ENCODE measurements around the gene CNN1. TPM values are rescaled to one million over a fixed set of nuclear protein-coding genes. Genes with fewer than 3 reads are reported as not detected.

Gene CNN1
- total RNA-seq, 2 experiments from 2014 or later, result not detected

DNA sequence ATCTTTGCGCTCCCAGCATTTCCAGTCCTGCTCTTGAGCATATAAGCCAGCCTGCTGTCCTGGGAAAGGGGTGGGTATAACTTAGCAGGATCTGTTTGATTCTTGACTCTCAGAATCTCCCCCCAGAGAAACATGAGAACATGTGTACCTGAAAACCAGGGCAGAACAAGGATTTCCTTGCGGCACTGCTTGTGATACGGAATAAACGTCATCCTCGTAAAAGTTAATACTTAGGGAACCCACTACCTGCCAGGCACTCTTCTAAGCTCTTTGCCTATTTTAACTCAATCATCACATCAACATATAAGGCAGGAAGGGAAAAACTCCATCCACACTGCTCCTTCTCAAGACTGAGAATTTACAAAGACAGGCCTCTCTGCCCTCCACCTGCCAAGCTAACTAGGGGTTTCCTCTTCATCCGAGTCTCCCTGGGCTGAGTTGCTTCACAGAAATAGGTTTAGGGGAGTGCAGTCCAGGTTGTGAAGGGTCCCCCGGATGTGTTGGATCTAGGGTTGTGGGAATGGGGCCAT, 34.1 kb upstream of the CNN1 start:
- Mint-ChIP-seq H3K4me1 (ENCODE audit: low read depth) (peaks cover 12% of the 10 kb centered on the region), H3K9me3 (no peaks in the 10 kb centered on the region), H3K27ac (peak overlapping the region; percentile 87), H3K36me3 (ENCODE audit: low read depth) (peaks cover 20% of the 10 kb centered on the region), H3K4me3 (peak overlapping the region; percentile 86), H3K27me3 (no peaks in the 10 kb centered on the region)
- DNase-seq (no peak), ATAC-seq (no peak)
- ChIA-PET POLR2A (interaction anchor here (1.0 kb wide), 1 partner anchor 17 kb away, joined by 3 read pairs; no protein-coding TSS in a partner anchor), CTCF (interaction anchor here (0.9 kb wide), 1 partner anchor 22 kb away, joined by 3 read pairs; no protein-coding TSS in a partner anchor)
- intact Hi-C loops (cut with micrococcal nuclease), result no loop called here
- TF ChIP-seq, protein P1, sequence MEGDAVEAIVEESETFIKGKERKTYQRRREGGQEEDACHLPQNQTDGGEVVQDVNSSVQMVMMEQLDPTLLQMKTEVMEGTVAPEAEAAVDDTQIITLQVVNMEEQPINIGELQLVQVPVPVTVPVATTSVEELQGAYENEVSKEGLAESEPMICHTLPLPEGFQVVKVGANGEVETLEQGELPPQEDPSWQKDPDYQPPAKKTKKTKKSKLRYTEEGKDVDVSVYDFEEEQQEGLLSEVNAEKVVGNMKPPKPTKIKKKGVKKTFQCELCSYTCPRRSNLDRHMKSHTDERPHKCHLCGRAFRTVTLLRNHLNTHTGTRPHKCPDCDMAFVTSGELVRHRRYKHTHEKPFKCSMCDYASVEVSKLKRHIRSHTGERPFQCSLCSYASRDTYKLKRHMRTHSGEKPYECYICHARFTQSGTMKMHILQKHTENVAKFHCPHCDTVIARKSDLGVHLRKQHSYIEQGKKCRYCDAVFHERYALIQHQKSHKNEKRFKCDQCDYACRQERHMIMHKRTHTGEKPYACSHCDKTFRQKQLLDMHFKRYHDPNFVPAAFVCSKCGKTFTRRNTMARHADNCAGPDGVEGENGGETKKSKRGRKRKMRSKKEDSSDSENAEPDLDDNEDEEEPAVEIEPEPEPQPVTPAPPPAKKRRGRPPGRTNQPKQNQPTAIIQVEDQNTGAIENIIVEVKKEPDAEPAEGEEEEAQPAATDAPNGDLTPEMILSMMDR (IDR thresholded peaks at IDR 0.05), result no peak

DNA sequence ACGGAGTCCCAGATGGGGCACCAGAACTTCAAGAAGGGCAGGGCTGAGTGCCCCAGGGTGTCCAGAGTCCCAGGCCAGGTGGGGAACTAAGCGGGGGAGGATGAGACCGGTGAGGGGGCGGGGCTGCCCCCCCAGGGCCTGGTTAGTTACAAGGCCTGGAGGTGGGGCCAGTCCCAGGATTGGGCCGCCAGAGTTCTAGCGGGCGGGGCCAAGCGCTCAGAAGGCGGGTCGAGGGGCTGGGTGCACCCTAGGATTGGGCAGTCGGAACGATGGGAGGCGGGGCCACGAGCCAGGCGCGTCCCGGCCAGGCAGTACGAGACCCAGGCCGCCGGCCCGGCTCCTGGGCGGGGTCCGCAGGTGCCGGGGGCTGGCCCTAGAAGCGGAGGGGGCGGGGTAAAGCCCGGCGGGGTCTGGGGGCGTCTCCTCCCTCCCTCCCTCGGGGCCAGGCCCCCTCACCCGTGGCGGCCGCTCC, 33.6 kb upstream of the CNN1 start:
- H3K4me3 Mint-ChIP-seq, result peak overlapping the region; percentile 86
- intact Hi-C loops (cut with micrococcal nuclease), result no loop called here
- ChIA-PET CTCF (interaction anchor here (0.9 kb wide), 1 partner anchor 23 kb away, joined by 3 read pairs; no protein-coding TSS in a partner anchor), POLR2A (interaction anchor here (0.6 to 1.0 kb wide), 2 partner anchors 17 to 239 kb away, joined by 3 to 4 read pairs; no protein-coding TSS in a partner anchor)
- TF ChIP-seq, protein P1 (IDR thresholded peaks at IDR 0.05), result no peak
- peak overlapping the region; percentile 87 for H3K27ac Mint-ChIP-seq
- peaks cover 17% of the 10 kb centered on the region for H3K36me3 Mint-ChIP-seq (ENCODE audit: low read depth)
- H3K27me3 Mint-ChIP-seq, result no peaks in the 10 kb centered on the region
- ATAC-seq (peak; percentile 95), DNase-seq (peak; percentile 98)
- no peaks in the 10 kb centered on the region for H3K9me3 Mint-ChIP-seq
- H3K4me1 Mint-ChIP-seq (ENCODE audit: low read depth), result peaks cover 12% of the 10 kb centered on the region

DNA sequence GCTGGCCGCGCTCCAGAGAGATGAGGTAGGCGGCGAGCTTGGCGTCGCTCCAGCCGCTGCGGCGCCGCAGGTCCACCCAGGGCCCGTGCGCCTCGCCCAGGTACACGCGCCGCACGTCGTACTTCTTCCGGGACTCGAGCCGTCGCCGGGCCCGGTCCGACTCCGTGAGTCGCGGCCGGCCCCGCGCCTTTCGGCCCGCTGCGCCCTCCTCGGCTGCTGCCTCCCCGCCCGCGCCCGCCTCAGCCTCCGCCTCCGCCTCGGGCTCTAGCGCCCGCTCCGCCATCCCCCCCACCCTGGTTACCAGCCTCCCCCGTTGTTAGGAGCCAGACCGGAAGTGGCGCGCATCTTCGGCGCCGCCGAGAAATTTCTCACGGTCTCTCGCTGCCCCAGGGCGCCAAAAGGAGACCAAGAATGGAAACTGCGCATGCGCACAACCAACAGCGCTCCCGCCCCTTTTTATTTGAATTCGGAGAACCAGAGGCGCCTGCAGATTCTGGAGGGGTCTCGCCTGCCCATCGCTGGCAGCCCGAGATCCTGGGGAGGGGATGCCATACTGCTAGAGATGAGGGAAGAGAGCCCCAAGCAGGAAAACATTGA, 33.0 kb upstream of the CNN1 start, which contains the start of gene ZNF653:
ZNF653 (minus strand) TSS at position 336 of the 597 bp plus-strand sequence; CDS start at position 283, 53 bp downstream.
- TF ChIP-seq, protein P1 (IDR thresholded peaks at IDR 0.05), result no peak
- H3K27me3 Mint-ChIP-seq, result no peaks in the 10 kb centered on the region
- peaks cover 17% of the 10 kb centered on the region for H3K36me3 Mint-ChIP-seq (ENCODE audit: low read depth)
- H3K4me1 Mint-ChIP-seq (ENCODE audit: low read depth), result peaks cover 12% of the 10 kb centered on the region
- ATAC-seq (peak; percentile 68), DNase-seq (peak; percentile 96)
- intact Hi-C loops (cut with micrococcal nuclease), result no loop called here
- POLR2A ChIA-PET, result interaction anchor here (0.6 to 1.8 kb wide), 3 partner anchors 23 to 239 kb away, joined by 3 to 8 read pairs (median 4); partner anchors contain the start of gene ECSIT
- H3K4me3 Mint-ChIP-seq, result peak within 1 kb of the TSS; percentile 86
- peak within 1 kb of the TSS; percentile 91 for H3K27ac Mint-ChIP-seq
- CTCF ChIA-PET, result no interaction called here
- H3K9me3 Mint-ChIP-seq, result no peaks in the 10 kb centered on the region

DNA sequence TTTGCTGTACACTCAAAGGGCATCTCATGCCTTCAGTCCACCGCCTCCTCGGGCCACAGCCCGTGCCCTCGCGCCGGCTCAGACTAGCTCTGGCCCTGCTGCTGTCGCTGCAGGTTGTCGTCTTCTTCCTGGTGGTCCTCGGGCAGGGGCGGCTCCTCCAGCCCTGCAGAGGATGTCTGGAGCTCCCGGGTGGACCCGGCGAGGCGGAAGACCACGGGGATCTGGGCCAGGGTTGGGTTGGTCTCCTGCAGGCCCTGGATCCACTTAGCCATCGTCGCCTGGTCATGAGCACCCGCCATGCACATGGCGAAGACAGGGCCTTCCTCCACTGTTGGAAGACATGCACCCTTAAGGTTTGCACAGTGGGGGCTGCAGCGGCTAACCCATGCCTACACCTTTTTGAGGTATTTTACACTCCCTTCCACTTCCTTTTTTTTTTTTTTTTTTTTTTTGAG, 32.5 kb upstream of the CNN1 start:
- POLR2A ChIA-PET, result interaction anchor here (0.9 to 1.8 kb wide), 3 partner anchors 12 to 24 kb away, joined by 3 to 8 read pairs (median 3); partner anchors contain the start of gene ECSIT
- Mint-ChIP-seq H3K27me3 (no peaks in the 10 kb centered on the region), H3K36me3 (ENCODE audit: low read depth) (peaks cover 20% of the 10 kb centered on the region), H3K9me3 (no peaks in the 10 kb centered on the region), H3K4me3 (peak overlapping the region; percentile 86), H3K4me1 (ENCODE audit: low read depth) (peaks cover 12% of the 10 kb centered on the region), H3K27ac (peak overlapping the region; percentile 91)
- TF ChIP-seq, protein P1 (IDR thresholded peaks at IDR 0.05), result no peak
- DNase-seq, result no peak
- CTCF ChIA-PET, result interaction anchor here (1.2 kb wide), 1 partner anchor 17 kb away, joined by 3 read pairs; no protein-coding TSS in a partner anchor
- peak; percentile 23 for ATAC-seq
- intact Hi-C loops (cut with micrococcal nuclease), result no loop called here
